ENCODE measurements around the gene NUDT13. TPM values are rescaled to one million over a fixed set of nuclear protein-coding genes. Genes with fewer than 3 reads are reported as not detected.

The NUDT13 gene
- total and polyA plus RNA-seq, 2 donors (not counting 1 experiment from before 2014, with no cell fraction given) = 2.5 to 4.5 TPM

- no peak for ATAC-seq (ENCODE audit: low read depth)
- no peak overlapping the region for H3K27ac Mint-ChIP-seq
- Histone ChIP-seq H4K20me1 (ENCODE audit: control insufficient read depth, insufficient read depth, low read length, poor library complexity, severe bottlenecking) (peaks cover 22% of the 10 kb centered on the region), H3K4me2 (replicated peaks; ENCODE audit: low read depth, low read length, poor library complexity, severe bottlenecking) (peak overlapping the region; percentile 91), H3K4me1 (ENCODE audit: control insufficient read depth in 2 of 2, insufficient read depth in 2 of 2, low read length in 2 of 2) (peaks cover 10 to 18% of the 10 kb centered on the region in 2 donors), H3K4me3 (ENCODE audit: control extremely low read depth in 1 of 5, extremely low read depth in 1 of 5, insufficient read depth in 1 of 5, low read depth in 2 of 5, low read length in 4 of 5) (peak overlapping the region; percentile 88 to 98 (median 92)), H3K79me2 (ENCODE audit: control insufficient read depth, insufficient read depth, low read length) (peaks cover 52% of the 10 kb centered on the region), H3K27ac (ENCODE audit: low read length in 2 of 2) (peak overlapping the region; percentile 93 to 98), H2AFZ (ENCODE audit: insufficient read depth, low read depth, low read length, poor library complexity, severe bottlenecking) (peak overlapping the region; percentile 78), H3K27me3 (replicated peaks in 1 of 4; ENCODE audit: control extremely low read depth in 1 of 4, control insufficient read depth in 3 of 4, insufficient read depth in 4 of 4, low read length in 3 of 4) (no peaks in the 10 kb centered on the region), H3K9ac (ENCODE audit: low read length) (peak overlapping the region; percentile 94), H3K9me3 (ENCODE audit: control extremely low read depth in 1 of 3, control insufficient read depth in 2 of 3, insufficient read depth in 1 of 3, low read length in 2 of 3) (no peaks in the 10 kb centered on the region), H3K36me3 (replicated peaks in 1 of 2; ENCODE audit: control extremely low read depth in 1 of 2, control insufficient read depth in 1 of 2, extremely low read depth in 1 of 2, insufficient read depth in 2 of 2, low read length in 1 of 2) (no peaks in the 10 kb centered on the region)
- ChIA-PET POLR2A (interaction anchor here (0.6 to 1.6 kb wide), 4 partner anchors 15 to 403 kb away, joined by 3 to 7 read pairs (median 4); partner anchors contain the start of genes MCU and NUDT13), CTCF (interaction anchor here (0.6 to 5.4 kb wide), 14 partner anchors 15 to 1897 kb away, joined by 3 to 111 read pairs (median 5); partner anchors contain the start of genes MCU and NUDT13)
- no peak for DNase-seq
- TF ChIP-seq EZH2 (IDR thresholded peaks at IDR 0.05; ENCODE audit: borderline replicate concordance, insufficient read depth, low read depth, low read length, poor library complexity, severe bottlenecking) (no peak), CTCF (IDR thresholded peaks at IDR 0.05) (no peak)
- no CpG with 5 or more reads among the region's 5 CpGs for WGBS (ENCODE audit: insufficient coverage)
- H3K4me3 Mint-ChIP-seq = peak overlapping the region; percentile 93
- H3K4me1 Mint-ChIP-seq = peaks cover 30% of the 10 kb centered on the region
- H3K27me3 Mint-ChIP-seq = no peaks in the 10 kb centered on the region
- no peaks in the 10 kb centered on the region for H3K9me3 Mint-ChIP-seq (ENCODE audit: insufficient read depth)
- intact Hi-C loops (cut with micrococcal nuclease) = loop anchor here (5.0 kb wide), 4 partner anchors 37 to 1732 kb away; partner anchors contain the start of genes KAT6B, MCU and PPP3CB
Measured at GRCh38 chr10:73094986-73095480, 15.2 kb upstream of the NUDT13 start.

GRCh38 chr10:73095481-73096021, 14.7 kb upstream of the NUDT13 start:
- POLR2A ChIA-PET = interaction anchor here (0.5 to 2.3 kb wide), 16 partner anchors 14 to 1718 kb away, joined by 3 to 7 read pairs (median 3); partner anchors contain the start of genes DNAJC9, MCU and NUDT13

More at GRCh38 chr10:73095481-73096021, 14.7 kb upstream of the NUDT13 start:
- Histone ChIP-seq H3K4me1 (ENCODE audit: control insufficient read depth in 2 of 2, insufficient read depth in 2 of 2, low read length in 2 of 2) (peaks cover 10 to 18% of the 10 kb centered on the region in 2 donors), H3K9ac (ENCODE audit: low read length) (peak overlapping the region; percentile 94), H3K79me2 (ENCODE audit: control insufficient read depth, insufficient read depth, low read length) (peaks cover 47% of the 10 kb centered on the region), H3K36me3 (replicated peaks in 1 of 2; ENCODE audit: control extremely low read depth in 1 of 2, control insufficient read depth in 1 of 2, extremely low read depth in 1 of 2, insufficient read depth in 2 of 2, low read length in 1 of 2) (peaks cover 0 to 2% of the 10 kb centered on the region in 2 experiments), H3K9me3 (ENCODE audit: control extremely low read depth in 1 of 3, control insufficient read depth in 2 of 3, insufficient read depth in 1 of 3, low read length in 2 of 3) (no peaks in the 10 kb centered on the region), H3K4me3 (ENCODE audit: control extremely low read depth in 1 of 5, extremely low read depth in 1 of 5, insufficient read depth in 1 of 5, low read depth in 2 of 5, low read length in 4 of 5) (peak overlapping the region; percentile 88 to 98 (median 92)), H3K27me3 (replicated peaks in 1 of 4; ENCODE audit: control extremely low read depth in 1 of 4, control insufficient read depth in 3 of 4, insufficient read depth in 4 of 4, low read length in 3 of 4) (no peaks in the 10 kb centered on the region), H3K4me2 (replicated peaks; ENCODE audit: low read depth, low read length, poor library complexity, severe bottlenecking) (peak overlapping the region; percentile 91), H4K20me1 (ENCODE audit: control insufficient read depth, insufficient read depth, low read length, poor library complexity, severe bottlenecking) (peaks cover 19% of the 10 kb centered on the region), H2AFZ (ENCODE audit: insufficient read depth, low read depth, low read length, poor library complexity, severe bottlenecking) (peak overlapping the region; percentile 78), H3K27ac (ENCODE audit: low read length in 2 of 2) (peak overlapping the region; percentile 93 to 98)
- TF ChIP-seq EZH2 (IDR thresholded peaks at IDR 0.05; ENCODE audit: borderline replicate concordance, insufficient read depth, low read depth, low read length, poor library complexity, severe bottlenecking) (no peak), CTCF (IDR thresholded peaks at IDR 0.05) (no peak)
- Mint-ChIP-seq H3K27me3 (no peaks in the 10 kb centered on the region), H3K9me3 (ENCODE audit: insufficient read depth) (no peaks in the 10 kb centered on the region), H3K4me1 (peaks cover 30% of the 10 kb centered on the region), H3K27ac (peak overlapping the region; percentile 91), H3K4me3 (peak overlapping the region; percentile 93)
- peak; percentile 74 for DNase-seq
- no peak for ATAC-seq (ENCODE audit: low read depth)
- intact Hi-C loops (cut with micrococcal nuclease) = loop anchor here (1.0 to 5.0 kb wide), 9 partner anchors 15 to 1732 kb away; partner anchors contain the start of genes CFAP70, ECD, FAM149B1 and KAT6B
- WGBS (ENCODE audit: insufficient coverage) = 0% methylated on average over 5 of the region's 14 CpGs
- CTCF ChIA-PET = interaction anchor here (0.6 to 5.4 kb wide), 23 partner anchors 14 to 1897 kb away, joined by 3 to 111 read pairs (median 5); partner anchors contain the start of genes ECD, FAM149B1, MCU and NUDT13

All from B cell (primary cell).